Endometrial microvascular endothelial cells (primary cell): Measurements from ENCODE around the gene SERINC4. TPM values are rescaled to one million over a fixed set of nuclear protein-coding genes. Genes with fewer than 3 reads are reported as not detected.
"Not testable (repeated sequence)": the region's sequence is repeated elsewhere in the genome, so short reads cannot be mapped to it uniquely, and the experiment has no call there.

Experiments
- in situ Hi-C: cut with HindIII; loops from 2 replicates; pipeline ENCODE4 v1.10.0; 2017; ENCODE audit warnings: low sequenced_read_pairs, low pct_unique_long_range_greater_than_20kb; ENCODE audit errors: inconsistent ontology term
- total RNA-seq: library from RNA; depleted of rRNA; stranded (reverse); fragments of >200 nt; gene quantifications from one replicate; pipeline ENCODE4 v1.2.3, GENCODE V29; 2015; ENCODE audit errors: inconsistent ontology term

Gene SERINC4
- not detected for total RNA-seq

DNA sequence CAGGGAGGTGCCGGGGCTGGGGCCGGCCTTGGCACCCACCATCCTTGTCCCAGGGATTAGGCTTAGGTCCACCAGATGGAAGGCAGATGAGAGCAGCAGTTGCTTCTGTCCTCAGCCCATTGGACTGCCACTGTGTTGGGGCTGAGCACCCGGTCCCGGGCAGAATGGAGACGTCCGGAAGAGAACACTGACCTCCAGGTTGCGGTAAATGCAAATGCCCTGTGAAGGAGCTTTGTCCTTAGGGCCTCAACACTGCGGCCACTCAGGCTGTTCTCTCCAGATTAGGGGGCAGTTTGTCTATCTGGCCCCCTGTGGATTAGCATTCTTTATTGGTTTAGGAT, at the start of gene SERINC4:
Gene SERINC4 (minus strand): TSS at position 276 of the 341 bp plus-strand sequence. CDS start 234 bp downstream, at position 42.
- in situ Hi-C loops = no loop called here

DNA sequence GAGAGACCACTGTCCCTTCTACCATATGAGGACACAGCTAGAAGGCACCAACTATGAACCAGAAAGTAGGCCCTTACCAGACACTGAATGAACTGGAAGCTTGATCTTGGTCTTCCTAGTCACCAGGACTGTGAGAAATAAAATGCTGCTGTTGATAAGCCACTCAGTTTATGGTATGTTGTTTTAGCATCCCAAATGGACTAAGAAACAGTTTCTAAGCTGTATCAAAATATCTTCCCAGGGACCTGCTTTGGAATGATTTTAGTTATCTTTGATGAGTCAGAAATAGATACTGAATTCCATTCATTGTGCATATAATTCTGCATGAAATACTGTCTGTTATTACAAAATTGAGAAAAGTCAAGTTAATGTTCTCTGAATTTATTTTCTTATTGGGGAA, 45.4 kb upstream of the SERINC4 start:
- in situ Hi-C loops = no loop called here

DNA sequence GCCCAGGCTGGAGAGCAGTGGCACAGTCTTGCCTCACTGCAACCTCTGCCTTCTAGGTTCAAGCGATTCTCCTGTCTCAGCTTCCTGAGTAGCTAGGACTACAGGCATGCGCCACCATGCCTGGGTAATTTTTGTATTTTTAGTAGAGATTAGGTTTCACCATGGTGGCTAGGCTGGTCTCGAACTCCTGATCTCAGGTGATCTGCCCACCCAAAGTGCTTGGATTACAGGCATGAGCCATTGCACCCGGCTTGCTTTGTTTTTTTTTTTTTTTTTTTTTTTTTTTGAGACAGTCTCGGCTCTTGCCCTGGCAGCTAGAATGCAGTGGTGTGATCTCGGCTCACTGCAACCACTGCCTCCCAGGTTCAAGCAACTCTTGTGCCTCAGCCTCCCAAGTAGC, 32.5 kb upstream of the SERINC4 start:
- in situ Hi-C loops = not testable (repeated sequence)

DNA sequence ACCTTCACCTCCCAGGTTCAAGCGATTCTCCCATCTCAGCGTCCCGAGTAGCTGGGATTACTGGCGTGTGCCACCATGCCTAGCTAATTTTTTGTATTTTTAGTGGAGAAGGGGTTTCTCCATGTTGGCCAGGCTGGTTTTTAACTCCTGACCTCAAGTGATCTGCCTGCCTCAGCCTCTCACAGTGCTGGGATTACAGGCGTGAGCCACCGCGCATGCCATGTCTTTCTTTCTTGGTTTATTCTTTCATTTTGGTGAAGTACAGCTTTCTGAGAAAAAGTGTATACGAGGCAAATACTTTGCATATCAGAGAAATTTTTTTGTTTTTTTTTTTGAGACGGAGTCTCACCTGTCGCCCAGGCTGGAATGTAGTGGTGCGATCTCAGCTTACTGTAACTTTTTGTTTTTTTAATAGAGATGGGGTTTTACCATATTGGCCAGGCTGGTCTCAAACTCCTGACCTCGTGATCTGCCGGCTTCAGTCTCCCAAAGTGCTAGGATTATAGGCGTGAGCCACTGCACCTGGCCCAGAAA, 31.6 kb upstream of the SERINC4 start:
- in situ Hi-C loops = not testable (repeated sequence)

DNA sequence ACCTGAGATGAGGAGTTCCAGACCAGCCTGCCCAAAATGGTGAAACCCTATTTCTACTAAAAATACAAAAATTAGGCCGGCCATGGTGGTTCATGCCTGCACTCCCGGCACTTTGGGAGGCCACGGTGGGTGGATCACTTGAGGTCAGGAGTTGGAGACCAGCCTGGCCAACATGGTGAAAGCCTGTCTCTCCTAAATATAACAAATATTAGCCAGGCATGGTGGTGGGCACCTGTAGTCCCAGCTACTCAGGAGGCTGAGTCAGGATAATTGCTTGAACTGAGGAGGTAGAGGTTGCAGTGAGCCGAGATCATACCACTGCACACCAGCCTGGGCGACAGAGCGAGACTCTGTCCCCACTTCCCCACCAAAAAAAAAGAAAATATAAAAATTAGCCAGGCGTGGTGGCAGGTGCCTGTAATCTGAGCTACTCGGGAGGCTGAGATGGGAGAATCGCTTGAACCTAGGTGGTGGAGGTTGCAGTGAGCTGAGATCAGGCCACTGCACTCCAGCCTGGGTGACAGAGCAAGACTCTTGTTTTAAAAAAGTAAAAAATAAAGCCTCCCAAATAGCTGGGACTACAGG, 30.8 kb upstream of the SERINC4 start:
- in situ Hi-C loops = not testable (repeated sequence)

DNA sequence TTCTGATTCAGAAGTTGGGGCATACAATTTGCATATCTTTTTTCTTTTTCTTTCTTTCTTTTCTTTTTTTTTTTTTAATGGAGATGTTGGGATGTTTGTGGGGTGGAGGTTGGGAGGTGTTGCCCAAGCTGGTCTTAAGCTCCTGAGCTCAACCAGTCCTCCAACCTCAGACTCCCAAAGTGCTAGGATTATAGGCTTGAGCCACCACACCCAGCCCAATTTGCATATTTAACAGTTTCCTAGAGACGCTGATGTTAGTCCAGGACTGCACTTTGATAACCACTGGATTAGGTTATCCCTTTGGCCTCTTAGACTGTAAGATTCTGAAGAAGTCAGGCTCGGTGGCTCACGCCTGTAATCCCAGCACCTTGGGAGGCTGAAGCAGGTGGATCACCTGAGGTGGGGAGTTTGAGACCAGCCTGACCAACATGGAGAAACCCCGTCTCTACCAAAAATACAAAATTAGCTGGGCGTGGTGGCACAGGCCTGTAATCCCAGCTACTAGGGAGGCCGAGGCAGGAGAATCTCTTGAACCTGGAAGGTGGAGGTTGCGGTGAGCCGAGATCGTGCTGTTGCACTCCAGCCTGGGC, 30.0 kb upstream of the SERINC4 start:
- in situ Hi-C loops = not testable (repeated sequence)

DNA sequence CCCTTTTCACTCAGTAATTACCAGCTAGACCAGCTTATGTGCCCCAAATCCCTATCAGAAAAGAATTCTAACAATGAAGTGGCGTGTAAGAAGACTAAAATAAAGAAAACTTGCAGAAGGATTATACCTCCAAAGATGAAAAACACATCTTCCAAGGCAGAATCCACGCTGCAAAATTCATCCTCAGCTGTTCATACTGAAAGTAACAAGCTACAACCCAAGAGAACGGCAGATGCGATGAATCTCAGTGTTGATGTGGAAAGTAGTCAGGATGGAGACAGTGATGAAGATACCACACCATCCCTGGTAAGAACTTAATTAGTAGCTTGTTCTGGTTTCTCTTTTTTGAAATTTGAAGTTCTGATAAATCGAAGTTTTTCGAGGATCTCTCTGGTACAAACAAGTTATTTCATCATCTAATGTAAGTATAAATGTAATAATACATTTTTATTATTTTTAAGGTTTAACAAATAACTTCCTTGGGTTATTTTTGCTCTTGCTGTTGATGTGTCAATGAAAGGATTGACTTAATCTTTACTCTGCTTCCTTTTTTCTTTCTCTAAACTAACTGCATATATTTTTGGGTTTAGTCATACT, 28.1 kb upstream of the SERINC4 start:
- in situ Hi-C loops = no loop called here

DNA sequence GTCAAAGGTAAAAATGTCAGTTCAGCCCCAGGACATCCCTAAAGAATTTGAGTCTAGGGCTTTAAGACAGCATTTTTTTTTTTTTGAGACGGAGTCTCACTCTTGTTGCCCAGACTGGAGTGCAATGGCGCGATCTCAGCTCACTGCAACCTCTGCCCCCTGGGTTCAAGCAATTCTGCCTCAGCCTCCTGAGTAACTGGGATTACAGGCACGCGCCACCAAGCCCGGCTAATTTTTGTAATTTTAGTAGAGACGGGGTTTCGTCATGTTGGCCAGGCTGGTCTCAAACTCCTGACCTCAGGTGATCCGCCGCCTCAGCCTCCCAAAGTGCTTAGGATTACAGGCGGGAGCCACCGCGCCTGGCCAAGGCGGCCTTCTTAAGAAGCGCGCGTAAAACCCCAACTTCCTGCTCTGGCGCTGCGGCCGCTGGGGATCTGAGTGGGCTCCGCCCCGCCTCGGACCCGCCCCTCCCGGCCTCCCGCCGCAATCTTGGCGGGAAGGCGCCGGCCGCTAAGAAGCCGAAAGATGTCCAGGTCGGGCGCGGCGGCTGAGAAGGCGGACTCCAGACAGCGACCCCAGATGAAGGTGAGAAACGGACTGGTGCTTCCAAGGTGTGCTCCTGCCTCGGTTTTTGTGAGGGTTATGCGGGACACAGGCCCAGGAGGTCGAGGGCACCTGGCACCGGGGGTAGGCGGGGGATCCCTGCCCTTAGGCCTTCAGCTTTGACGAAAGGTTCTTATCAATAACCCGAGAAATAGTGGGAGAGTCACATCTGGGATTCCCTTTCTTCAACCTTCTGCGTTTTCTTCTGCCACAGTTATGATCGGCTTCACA, 26.7 kb upstream of the SERINC4 start, which contains the start of gene WDR76:
Gene WDR76 (plus strand): TSS at position 495 of the 834 bp plus-strand sequence. CDS start 31 bp downstream, at position 526.
- in situ Hi-C loops = no loop called here

DNA sequence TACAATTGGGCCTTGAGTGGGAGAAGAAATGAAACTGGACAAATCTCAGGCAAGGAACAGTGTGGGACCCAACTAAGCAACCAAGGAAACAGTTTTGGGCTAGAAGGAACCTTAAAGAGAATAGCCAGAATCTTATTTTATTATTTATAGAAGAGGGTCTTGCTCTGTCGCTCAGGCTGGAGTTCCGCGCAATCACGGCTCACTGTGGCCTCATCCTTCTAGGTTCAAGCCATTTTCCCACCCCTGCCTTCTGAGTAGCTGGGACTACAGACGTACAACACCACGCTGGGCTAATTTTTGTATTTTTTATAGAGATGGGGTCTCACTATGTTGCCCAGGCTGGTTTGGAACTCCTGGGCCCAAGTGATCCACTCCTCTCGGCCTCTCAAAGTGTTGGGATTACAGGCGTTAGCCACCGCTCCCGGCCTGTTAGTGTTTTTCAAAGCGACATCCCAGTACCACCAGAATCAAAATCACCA, 26.0 kb upstream of the SERINC4 start:
- in situ Hi-C loops = no loop called here

DNA sequence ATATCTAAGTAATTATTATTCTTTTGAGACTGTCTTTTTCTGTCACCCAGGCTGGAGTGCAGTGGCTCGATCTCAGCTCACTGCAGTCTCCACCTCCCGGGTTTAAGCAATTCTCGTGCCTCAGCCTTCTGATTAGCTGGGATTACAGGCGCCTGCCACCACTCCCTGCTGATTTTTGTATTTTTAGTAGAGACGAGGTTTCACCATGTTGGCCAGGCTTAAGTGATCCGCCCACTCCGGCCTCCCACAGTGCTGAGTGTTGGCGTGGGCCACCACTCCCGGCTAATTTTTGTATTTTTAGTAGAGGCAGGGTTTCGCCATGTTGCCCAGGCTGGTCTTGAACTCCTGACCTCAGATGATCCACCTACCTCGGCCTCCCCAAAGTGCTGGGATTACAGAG, 25.3 kb upstream of the SERINC4 start:
- in situ Hi-C loops = not testable (repeated sequence)

DNA sequence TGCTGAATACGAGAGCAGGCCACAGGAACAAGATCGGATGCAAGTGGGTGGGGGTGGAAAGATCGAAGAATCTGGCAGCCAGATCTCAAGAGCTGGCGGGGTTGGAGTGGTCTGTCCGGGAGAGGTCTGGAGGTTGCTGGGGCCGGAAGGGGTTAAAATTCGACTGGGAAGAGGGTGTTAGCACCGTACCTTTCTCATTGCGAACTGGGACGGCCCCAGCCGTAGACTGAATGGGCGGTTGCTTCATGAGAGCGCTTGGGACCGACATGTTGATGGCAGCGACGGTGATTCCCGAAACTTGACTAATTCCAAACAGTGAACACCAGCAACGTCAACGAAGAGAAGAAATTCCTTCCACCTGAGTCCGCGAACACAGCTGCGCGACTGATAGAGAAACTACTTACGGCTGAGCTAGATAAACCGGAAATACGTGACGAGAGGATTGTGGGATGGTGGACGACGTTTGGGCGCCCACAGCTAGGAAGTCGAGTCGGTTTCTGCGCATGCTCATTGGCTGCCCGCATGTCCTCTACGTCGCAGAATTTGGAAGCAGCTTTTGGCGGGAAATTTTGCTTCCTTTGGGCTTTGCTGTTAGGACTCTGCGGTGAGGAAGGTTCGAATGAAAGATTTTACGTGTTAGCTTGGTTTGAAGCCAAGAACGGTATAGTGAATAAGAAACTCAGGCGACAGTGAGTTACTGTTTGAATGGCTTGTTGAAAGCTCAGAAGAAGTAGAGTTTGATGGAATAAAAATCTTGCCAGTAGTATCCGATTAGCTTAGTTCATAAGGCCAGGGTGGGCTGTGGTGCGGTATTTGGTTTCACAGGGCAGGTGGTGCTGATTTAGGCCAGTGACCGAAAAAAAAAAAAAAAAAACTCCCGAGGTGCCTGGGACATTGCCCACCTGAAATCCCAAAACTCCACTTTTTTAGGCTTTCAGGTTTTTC, 24.6 kb upstream of the SERINC4 start, which contains the start of gene MFAP1:
Gene MFAP1 (minus strand): TSS at position 389 of the 945 bp plus-strand sequence. CDS start 121 bp downstream, at position 268.
- in situ Hi-C loops = no loop called here

DNA sequence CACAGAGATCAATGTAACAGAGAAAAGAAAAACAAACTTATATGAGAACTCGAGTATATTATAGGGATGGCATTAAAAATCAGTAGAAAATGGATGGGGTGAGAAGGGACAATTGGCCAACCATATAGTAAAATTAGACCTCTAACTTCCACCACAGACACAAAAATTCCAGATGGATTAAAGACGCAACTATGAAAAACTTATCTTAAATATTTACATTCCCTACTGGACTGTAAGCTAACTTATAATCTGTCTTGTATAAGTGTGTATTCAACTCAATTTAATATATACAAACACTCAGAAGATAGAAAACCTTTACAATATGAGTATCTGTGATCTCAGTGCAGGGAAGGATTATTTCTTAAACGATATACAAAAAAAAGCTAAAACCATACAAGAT, 21.5 kb upstream of the SERINC4 start:
- in situ Hi-C loops = no loop called here

DNA sequence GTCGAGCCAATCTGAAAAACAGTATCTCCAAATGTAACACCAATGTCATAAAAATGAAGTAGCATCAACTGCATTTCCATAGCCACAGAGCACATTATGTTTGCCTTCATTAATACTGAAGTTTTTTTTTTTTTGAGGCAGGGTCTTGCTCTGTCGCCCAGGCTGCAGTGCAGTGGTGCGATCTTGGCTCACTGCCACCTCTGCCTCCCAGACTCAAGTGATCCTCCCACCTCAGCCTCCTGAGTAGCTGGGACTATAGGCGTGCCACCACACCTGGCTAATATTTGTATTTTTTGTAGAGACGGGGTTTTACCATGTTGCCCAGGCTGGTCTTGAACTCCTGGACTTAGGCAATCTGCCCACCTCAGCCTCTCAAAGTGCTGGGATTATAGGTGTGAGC, 15.0 kb upstream of the SERINC4 start:
- in situ Hi-C loops = not testable (repeated sequence)

DNA sequence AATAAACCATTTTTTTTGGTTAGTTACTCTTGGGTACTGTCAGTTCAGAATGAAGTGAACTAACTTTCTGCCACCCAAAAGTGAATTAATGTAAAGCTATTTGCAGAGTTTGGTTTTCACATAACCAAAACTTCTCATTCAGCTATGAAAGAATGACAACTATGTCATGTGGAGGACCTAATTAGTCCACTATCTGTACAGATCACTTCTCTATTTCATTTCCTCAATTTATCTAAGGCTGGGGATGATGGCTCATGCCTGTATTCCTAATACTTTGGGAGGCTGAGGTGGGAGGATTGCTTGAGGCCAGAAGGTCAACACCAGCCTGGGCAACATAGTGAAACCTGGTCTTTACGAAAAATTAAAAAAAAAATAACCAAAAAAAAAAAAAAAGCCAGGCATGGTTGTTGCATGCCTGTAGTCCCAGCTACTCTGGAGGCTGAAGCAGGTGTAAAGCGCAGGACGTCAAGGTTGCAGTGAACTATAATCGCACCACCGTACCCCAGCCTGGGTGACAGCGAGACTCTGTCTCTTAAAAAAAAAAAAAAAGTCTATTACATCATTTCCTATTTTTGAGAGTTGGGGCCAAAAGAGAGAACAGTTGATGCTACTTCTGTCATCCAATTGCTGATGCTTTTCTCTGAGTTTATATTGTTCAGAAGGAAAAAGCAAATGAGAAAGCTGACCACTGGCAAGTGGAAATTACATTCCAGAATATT, 9.1 kb upstream of the SERINC4 start:
- in situ Hi-C loops = no loop called here

DNA sequence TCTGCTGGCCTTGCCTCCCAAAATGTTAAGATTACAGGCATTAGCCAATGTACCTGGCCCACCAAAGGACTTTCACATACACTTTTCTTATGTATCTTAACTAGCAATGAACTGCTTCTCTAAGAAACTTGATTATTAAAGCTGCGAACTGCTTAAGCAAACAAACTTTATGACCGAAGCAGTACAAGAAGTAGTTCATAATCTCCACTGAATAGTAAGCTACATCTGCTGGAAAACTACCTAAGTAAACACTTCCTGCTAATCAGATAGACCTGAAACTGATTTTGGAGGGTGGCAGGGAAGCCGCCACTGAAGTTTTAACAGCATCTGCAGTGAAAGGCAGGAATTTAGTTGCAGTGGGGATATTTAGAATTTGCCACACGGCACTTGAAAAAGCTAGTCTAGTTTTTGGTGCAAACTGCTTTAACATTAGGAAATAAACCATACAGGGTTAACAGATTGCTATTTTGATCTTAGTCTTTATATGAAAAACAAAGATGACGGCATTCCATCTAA, 8.5 kb upstream of the SERINC4 start:
- in situ Hi-C loops = no loop called here

DNA sequence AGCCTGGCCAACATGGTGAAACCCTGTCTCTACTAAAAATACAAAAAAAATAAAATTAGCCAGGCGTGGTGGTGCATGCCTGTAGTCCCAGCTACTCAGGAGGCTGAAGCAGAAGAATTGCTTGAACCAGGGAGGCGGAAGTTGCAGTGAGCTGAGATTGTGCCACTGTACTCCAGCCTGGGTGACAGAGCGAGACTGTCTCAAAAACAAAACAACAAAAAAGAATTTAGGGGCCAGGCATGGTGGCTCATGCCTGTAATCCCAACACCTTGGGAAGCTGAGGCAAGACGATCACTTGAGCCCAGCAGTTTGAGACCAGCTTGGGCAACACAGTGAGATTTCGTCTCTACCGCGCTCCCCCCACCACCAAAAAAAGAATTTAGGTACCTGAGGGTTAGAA, 2.7 kb upstream of the SERINC4 start:
- in situ Hi-C loops = not testable (repeated sequence)
